ENCODE results near the gene DLK2.
"Not testable (repeated sequence)": the region's sequence is repeated elsewhere in the genome, so short reads cannot be mapped to it uniquely, and the experiment has no call there.

Gene DLK2, protein sequence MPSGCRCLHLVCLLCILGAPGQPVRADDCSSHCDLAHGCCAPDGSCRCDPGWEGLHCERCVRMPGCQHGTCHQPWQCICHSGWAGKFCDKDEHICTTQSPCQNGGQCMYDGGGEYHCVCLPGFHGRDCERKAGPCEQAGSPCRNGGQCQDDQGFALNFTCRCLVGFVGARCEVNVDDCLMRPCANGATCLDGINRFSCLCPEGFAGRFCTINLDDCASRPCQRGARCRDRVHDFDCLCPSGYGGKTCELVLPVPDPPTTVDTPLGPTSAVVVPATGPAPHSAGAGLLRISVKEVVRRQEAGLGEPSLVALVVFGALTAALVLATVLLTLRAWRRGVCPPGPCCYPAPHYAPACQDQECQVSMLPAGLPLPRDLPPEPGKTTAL

DNA sequence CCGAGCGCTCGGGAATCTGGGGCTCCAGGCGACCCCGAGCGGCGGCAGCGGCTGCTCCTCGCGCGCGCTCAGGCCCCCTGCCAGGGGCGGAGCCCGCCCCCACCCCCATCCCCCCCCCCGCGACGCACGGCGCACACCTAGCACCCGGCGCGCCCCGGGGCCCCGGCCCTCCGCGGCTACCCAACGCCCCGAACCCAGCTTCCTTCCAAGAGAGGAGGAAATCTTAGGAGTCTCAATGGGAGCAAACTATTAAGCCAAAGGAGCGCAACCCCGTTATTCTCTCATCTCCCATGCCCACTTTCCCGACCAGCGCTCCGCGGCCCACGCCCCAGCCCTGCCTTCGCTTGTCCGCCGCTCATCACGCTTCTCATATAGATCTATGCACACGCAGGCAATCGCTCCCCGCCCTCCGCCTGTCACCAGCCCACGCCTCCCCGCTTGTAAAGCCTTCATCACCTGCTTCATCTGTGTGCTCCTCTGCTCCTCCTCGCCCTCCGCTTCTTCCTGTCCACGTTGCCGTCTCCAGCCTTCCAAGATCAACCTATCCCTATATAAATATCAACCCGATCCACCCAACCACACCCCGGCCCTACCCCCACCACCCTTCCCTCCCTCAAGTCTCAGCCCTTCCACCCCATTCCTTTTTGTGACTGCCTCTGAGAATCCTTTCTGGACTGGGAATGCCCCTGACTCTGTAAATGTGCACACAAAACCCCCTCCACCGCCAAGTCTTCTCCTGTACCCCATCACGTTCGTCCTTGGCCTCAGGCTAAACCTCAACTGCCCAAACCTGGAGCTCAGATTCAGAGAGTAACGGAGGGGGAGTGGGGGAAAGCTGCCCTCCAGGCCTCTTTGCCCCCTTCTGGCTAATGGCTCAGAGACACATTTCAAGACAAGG lies at the start of gene DLK2:
Gene DLK2 (minus strand): TSS at position 18 of the 898 bp plus-strand sequence. CDS start 723 bp downstream, outside the sequence.
- DNase-seq, result peak in 35 of 56 donors; percentile 1 to 68 (median 33)

DNA sequence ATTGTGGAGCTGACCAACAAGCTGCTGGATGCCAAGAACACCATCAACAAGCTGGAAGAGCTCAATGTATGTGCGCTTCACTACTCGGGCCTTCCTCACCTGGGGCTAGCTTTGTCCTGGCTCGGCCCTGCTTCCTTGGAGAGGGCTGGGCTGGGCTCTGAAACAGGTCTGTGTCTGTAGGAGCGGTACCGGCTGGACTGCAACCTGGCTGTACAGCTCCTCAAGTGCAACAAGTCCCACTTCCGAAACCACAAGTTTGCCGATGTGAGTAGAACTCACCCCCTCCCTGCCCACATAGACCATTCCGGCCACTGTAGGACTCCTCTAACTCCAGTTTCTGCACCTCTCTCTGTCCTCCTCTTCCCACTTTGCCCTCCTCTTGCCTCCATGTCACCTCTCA lies 48.1 kb upstream of the DLK2 start:
- no peak for DNase-seq

DNA sequence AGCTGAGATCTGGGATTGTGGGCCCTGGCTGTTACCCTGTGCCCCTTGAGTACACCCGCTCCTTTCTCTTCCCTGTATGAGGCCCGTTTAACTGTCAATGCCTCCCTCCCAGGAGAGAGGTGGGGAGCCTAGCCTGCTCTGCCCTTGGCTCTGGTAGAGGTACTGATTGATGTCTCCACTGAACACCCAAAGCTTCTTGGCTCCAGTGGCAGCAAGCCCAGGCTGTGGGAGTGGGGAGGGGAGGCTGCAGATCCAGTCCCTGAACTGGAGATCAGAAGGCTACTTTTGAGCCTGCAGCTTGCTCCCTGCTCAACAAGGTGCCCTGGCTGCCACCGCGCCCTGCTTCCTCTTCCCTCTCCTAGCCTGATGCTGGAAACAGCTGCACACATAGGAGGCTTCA lies 47.3 kb upstream of the DLK2 start:
- no peak for DNase-seq

DNA sequence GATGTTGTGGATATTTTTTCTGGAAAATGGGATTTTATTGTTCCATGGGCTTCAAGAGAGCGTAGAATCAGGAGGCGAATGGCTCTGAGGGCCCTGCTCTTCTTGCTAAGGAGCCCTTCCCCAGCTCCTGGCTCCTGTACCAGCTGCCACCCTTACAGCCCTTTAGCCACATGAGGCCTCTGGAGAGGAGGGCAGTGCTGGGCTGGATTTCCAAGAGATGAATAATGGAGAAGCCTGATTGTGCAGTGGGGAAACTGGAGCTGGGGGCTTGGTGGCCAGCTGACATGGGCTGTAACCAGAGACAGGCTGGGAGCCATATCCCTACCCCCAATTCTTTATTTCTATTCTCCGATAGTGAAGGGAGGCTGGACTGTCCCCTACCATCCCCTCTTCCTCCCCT lies 45.6 kb upstream of the DLK2 start:
- no peak for DNase-seq

DNA sequence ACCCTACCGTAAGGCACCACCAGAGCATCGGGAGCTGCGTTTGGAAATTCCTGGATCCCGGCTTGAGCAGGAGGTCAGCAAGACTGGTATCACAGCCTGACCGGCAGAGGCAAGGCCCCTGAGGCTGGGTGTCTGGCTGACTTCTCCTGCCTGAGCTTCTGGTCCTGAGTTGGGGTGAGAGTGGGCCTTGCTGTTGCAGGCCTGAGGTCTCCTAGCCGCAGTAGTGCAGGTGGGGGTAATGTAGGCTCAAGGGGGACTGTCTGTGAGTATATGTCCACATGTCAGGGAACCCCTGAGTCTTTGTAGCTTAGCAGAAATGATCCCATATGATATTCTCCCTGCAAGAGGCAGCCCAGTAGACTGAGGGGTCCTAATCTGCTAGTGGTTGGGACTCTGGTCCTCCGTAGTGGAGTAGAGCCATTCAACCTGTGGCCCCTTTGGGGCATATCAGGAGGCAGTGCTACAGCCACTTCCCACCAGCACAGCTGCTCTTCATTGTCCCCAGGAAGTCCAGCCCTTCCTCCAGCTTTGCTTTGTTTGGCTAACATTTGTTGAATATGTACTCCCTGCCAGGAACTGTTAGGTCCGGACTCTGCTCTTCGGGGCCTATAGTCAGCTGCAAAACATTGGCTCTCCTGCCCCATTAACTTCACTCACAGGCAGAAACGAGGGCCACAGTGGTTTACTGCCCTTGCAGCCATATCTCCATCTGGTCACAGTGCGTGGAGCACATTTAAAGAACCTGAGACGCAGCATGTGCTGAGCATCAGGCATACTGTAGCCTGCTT lies 43.9 kb upstream of the DLK2 start:
- no peak for DNase-seq

DNA sequence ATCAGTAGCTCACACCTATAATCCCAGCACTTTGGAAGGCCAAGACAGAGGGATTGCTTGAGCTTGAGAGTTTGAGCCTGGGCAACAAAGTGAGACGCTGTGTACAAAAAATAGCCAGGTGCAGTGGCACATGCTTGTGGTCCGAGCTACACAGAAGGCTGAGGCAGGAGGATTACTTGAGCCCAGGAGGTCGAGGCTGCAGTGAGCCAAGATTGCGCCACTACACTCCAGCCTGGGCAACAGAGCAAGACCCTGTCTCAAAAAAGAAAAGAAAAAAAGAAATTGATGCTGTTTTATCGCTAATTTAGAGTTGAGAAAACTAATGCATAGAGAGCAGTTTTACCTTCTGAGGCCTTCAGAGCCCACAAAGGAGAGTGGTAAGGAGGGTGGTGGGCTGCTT lies 42.9 kb upstream of the DLK2 start:
- DNase-seq, result not testable (repeated sequence)

DNA sequence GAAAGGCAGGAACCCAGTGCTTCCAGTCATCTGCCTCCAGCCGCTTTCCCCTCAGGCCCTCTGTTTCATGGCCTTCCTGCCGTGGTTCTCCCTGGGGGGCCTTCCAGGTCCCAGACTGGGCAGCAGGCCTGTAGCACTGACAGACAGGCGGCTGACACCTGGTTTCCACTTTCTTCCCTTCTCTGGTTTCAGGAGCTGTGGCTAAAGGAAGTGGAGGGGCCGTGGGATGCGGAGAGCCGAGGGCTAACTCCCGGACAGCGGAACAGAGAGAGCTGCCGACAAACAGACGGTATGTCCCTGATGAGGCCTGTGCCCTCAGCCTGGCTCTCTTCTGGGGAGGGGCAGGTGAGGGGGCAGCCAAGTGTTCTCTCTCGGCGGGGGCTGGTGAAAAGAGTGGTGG lies 42.3 kb upstream of the DLK2 start:
- DNase-seq, result no peak

DNA sequence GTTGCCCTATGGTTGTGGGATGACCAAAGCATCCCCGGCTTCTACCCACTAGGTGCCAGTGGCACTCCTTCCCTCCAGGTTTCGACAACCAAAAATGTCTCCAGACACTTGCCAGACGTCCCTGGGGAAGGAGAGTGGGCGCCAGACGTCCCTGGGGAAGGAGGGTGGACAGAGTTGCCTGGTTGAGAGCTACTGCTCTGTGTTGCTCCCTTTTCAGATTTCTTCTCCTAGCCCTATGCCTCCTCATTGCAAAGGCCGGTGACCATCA lies 41.7 kb upstream of the DLK2 start:
- DNase-seq, result no peak

DNA sequence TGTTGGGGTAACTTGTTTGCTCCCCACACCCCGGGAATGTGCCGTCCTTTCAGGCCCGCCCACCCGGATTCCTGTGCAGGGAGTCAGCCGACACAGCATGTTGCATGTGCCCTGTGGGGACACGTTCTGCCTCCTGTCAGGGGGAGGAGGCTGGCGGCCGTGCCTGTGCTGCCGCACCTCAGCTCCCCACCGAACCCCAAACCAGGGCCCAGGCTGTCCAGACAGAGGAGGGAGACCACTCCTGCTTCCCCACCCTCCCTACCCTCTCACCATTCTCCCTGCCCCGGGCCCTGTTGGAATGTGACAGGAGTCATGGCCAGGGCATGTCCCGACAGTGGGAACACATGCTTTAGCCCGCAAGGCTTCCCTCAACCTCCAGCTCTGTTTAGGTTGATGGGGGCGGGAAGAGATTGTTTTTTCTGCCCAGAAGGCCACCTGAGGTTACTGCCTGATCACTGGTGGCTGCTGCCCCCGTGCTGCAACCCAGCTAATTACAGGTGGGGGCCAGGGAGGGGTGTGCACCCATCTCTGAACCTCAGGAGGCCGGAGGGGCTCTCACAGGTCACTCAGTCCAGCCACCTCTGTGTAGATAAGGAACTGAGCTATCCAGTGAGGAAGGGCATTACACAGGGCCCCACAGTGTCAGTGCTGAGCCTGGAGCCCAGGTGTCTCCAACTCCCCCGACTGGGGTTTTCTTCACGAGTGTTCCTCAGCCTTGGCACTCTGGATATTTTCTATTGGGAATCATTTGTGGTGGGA lies 41.2 kb upstream of the DLK2 start:
- DNase-seq, result peak in 16 of 56 donors; percentile 14 to 55 (median 23)

DNA sequence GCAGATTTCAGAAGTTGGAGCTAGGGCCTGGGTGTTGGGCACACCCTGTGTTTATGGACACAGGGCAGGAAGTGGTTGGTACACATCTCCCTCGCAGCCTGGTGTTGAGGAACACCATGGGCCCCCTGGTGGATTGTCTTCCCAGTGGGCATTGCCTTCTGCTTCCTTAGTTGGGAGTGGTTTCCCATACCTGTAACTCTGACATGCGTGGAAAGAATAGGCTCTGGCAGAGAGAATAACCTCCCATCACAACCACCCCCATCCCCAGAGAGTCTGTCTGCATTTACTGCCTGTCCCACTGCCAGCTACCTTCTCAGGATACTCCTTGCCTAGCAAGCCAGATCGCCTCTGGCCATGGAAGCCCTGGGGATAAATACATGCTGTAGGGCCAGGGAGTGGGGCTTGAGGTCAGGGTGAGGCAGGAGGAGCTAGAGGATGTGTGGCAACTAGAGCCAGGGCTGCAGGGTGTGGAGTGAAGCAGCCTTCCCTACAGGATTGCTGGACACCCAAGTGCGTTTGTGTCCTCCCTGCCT lies 40.1 kb upstream of the DLK2 start:
- DNase-seq, result no peak

DNA sequence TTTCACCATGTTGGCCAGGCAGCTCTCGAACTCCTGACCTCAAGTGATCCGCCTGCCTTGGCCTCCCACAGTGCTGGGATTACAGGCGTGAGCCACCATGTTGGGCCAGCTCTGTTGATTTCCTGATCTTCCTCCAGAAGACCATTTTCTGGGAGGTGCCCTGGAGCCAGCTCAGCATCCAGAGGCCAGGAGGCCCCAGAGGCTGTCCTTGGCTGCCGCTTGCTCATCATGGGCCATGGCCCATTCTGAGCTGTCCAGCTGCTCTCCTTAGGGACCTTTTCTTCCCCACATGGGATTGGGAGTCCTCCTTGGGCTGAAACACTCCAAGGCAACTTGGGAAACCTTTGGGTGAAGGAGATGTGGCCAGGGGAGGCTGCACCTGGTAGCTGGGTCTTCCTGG lies 39.4 kb upstream of the DLK2 start:
- DNase-seq, result no peak

DNA sequence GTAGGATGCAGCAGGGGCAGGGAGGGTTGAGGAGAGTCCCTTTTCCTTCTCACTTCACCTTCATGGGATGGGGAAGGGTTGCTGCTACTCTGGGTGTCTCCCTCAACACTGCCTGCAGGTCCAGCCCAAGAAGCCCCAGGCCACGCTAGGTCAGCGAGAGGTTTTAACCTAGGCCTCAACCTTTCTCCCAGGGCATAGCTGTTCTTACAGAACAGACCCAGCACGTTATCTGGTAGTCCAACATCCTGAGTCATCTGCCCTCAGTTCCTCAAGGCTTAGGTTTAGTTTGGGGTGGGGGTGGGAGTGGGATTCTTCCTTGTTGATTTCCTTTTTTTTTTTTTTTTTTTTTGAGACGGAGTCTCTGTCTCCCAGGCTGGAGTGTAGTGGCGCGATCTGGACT lies 39.0 kb upstream of the DLK2 start:
- DNase-seq, result no peak

DNA sequence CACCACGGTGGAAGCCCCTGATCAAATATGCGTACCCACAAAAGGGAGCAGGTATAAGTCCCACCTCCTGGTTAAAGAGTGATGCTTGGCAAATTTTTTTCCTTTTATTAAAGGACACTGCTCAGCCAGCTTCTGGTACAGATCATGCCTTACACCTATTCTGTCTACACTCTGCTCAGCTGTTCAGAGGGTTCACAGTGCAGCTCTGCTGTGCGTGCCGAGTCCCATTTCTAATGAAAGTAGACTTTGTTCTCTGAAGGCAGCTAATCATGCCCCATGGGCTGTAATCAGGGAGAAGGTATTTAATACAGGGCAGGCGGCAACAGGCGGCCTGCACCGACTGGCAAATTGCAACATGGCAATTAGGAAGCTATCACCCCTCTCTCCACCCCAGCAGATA lies 38.5 kb upstream of the DLK2 start:
- DNase-seq, result peak in 5 of 56 donors; percentile 9 to 31 (median 26)

DNA sequence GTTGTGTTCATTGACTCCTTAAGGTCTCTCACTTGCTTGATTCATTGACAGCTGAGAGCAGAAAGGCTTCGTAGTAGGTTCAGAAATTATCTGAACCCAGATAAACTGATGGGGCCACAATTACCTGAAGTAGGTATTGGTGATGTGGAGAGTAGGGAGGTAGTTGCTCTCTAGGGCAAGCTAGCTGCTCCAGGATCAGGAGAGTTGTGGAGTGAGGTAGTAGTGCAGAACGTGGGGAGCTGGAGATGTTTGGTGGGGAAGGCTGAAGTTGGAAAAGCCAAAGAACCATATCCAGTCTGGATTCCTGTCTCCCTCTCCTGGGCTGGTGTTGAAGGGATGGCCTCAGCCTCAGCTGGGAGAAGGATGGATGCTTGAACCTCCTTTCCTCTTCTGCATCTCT lies 37.9 kb upstream of the DLK2 start:
- DNase-seq, result no peak

DNA sequence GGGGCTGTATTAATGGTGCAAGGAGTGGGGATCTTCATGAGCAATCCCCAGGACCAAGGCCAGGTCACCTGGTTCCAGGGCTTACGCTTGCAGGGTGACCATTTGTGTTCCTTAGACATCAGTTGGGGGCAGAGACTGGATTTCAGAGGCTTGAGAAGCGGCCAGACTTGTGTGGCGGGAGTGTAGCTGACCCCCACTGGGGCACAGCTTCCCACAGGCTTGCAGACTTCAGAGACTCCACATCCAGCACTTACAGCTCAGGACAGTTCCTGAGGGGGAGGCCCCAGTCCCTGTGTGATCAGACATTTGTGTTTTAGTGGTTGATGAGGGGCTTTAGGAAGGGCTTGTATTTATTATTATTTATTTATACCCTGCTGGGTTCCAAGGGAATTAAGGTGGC lies 37.3 kb upstream of the DLK2 start:
- peak in 1 of 56 donors; percentile 40 for DNase-seq

DNA sequence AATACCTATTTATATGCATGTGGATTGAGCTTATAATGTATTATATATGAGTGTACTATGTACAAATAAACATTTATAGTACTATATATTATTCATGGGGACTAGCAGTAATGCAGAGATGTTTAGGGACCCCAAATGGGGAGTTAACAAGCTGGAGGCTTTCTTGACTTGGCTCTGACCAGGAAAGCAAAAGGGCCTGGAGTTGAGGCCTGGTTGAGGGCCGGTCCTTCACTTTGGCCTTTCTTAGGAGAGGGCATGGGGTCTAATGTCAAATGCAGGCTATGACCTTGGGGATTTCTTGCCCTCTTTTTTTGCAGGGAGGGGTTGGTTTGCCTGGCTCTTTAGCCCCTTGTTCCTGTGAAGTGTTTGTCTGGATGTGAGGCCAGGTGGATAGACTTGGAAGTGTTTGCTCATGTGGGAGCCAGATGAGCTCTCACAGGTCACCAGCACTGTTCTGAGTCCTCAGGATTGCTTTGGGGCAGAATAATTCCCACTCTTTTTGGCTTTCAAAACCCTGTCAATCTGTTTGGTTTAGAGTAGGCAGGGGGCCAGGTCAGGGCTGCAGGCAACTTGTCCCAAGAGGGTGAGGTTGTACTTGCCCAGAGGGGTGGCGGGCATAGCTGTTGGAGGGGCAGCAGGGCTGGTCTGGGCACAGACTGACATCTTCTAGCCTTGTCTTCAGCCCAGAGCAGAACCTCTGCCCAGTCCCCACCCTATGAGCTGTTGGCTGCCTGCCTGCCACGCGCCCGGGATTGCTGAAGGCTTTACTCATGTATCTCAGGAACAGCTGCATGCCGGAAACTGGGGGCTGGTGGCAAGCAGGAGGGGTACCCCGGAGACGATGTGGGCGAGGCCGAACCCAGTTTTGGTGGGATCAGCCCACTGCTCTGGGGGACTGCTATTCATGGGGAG lies 36.7 kb upstream of the DLK2 start:
- DNase-seq, result peak in 55 of 56 donors; percentile 30 to 96 (median 84)

DNA sequence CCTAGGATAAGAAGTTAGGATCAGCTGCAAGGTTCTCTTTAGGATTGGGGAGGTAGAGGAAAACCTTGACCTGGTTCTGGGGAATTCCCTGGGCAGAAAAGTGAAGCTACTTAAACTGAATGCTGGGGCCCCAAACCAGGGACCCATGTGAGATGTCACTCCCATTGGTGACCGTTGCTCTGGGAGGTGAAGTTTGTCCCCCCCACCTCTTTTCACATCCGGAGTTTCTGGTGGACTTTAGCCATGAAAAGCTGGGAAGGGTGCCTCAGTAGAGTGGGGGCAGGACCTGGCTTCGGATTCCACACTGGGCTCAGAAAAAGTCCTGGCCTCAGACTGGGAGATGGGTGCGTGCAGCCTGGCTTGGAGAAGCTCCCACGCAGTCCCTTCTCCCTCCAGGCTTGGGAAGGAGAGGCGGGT lies 35.2 kb upstream of the DLK2 start:
- DNase-seq, result peak in 11 of 56 donors; percentile 26 to 60 (median 35)

DNA sequence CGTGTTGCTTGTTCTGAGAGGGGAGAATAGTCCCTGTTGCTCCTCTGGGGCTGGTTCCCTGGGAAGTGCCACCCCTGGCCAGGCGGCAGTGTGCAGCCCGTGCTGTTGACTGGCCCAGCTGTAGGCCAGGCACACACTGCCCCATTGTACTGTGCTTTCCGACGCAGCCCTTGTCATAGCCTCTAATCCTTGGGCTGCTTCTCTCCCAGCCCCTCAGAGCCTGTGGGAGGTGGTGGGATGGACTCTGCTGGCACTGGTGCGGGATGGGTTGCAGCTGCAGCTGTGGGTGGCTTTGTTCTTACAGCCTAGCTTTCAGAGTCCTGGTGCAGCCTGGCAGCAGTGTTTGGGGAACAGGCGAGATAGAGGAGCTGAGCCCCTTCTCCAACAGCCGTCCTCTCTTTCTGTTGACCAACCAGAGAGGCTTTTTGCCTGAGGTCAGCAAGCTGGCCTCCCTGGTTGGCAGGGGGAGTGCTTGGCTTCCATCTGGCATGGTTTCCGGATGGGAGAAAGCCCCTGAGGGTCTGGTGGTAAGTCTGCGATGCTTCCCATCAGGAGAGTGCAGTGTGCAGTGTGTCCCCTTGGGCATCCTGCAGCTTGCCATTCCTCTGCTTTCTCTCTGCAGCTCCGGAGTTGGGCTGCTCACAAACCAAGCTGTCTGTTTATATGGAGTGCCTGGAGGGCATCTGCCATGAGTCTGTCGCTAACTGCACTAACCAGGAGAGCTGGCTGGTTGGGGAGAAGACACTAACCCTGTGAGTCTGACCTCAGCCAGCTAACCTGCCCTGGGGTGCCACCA lies 34.1 kb upstream of the DLK2 start:
- DNase-seq, result peak; percentile 11 to 98 (median 92)
